Measurements from ENCODE around the gene TPD52L1.
"Not testable (repeated sequence)": the region's sequence is repeated elsewhere in the genome, so short reads cannot be mapped to it uniquely, and the experiment has no call there.

Gene TPD52L1

GRCh38 chr6:125153391-125154117 lies at the start of gene TPD52L1:
TPD52L1 (plus strand) TSS chr6:125153773; CDS start chr6:125153952, 179 bp downstream.
- peak; percentile 82 to 85 for DNase-seq

- peak; percentile 47 to 64 for DNase-seq
Measured at GRCh38 chr6:125104425-125104824, 49.1 kb upstream of the TPD52L1 start.

- DNase-seq, result no peak
Measured at GRCh38 chr6:125107048-125107447, 46.5 kb upstream of the TPD52L1 start.

- no peak for DNase-seq
Measured at GRCh38 chr6:125107896-125108295, 45.7 kb upstream of the TPD52L1 start.

GRCh38 chr6:125110056-125110455 lies 43.5 kb upstream of the TPD52L1 start:
- no peak for DNase-seq

- no peak for DNase-seq
Measured at GRCh38 chr6:125111219-125111983, 42.2 kb upstream of the TPD52L1 start.

GRCh38 chr6:125112934-125113333 lies 40.6 kb upstream of the TPD52L1 start:
- DNase-seq, result no peak

GRCh38 chr6:125114248-125114858 lies 39.2 kb upstream of the TPD52L1 start:
- DNase-seq, result peak; percentile 42 to 50

GRCh38 chr6:125116170-125116569 lies 37.4 kb upstream of the TPD52L1 start:
- no peak for DNase-seq

GRCh38 chr6:125116710-125117109 lies 36.9 kb upstream of the TPD52L1 start:
- DNase-seq, result no peak

- no peak for DNase-seq
Measured at GRCh38 chr6:125117818-125118217, 35.8 kb upstream of the TPD52L1 start.

- DNase-seq, result no peak
Measured at GRCh38 chr6:125120054-125120590, 33.5 kb upstream of the TPD52L1 start.

GRCh38 chr6:125121894-125122293 lies 31.7 kb upstream of the TPD52L1 start:
- no peak for DNase-seq

- DNase-seq, result no peak
Measured at GRCh38 chr6:125123051-125123450, 30.5 kb upstream of the TPD52L1 start.

- no peak for DNase-seq
Measured at GRCh38 chr6:125123468-125124048, 30.0 kb upstream of the TPD52L1 start.

GRCh38 chr6:125124049-125124669 lies 29.4 kb upstream of the TPD52L1 start:
- DNase-seq, result no peak

- DNase-seq, result not testable (repeated sequence)
Measured at GRCh38 chr6:125125856-125126255, 27.7 kb upstream of the TPD52L1 start.

- DNase-seq, result no peak
Measured at GRCh38 chr6:125129354-125129753, 24.2 kb upstream of the TPD52L1 start.

GRCh38 chr6:125132058-125132457 lies 21.5 kb upstream of the TPD52L1 start:
- DNase-seq, result no peak

GRCh38 chr6:125136378-125136777 lies 17.2 kb upstream of the TPD52L1 start:
- no peak for DNase-seq

- no peak for DNase-seq
Measured at GRCh38 chr6:125138083-125138482, 15.5 kb upstream of the TPD52L1 start.

- DNase-seq, result no peak
Measured at GRCh38 chr6:125140808-125141207, 12.8 kb upstream of the TPD52L1 start.

GRCh38 chr6:125142618-125143017 lies 11.0 kb upstream of the TPD52L1 start:
- DNase-seq, result no peak

Data from NCI-H2081 (cell line).